Renal cortical epithelial cell (primary cell): ENCODE measurements around the gene CSTF2T. TPM values are rescaled to one million over a fixed set of nuclear protein-coding genes. Genes with fewer than 3 reads are reported as not detected.

Experiments
- DNase-seq: peaks from one replicate; pipeline ENCODE4 v3.0.0-alpha.2; 2011; ENCODE audit warnings: low read depth
- total RNA-seq: library from RNA; depleted of rRNA; stranded (reverse); fragments of >200 nt; gene quantifications from 2 replicates; pipeline ENCODE4 v1.2.3, GENCODE V29; 2014

Gene CSTF2T
- total RNA-seq, 1 donor from 2014 or later, result 19.9 TPM

GRCh38 chr10:51649064-51649463, 50.3 kb downstream of the CSTF2T start:
- DNase-seq, result no peak
